Left hindlimb (tissue), 1 donor: ENCODE data around the gene CHRNA10.

Experiments
- DNase-seq: peaks from one replicate; pipeline ENCODE4 v3.0.0-alpha.2; 2018

The CHRNA10 gene

GRCh38 chr11:3671334-3672254 lies at the start of gene CHRNA10:
TSS of gene CHRNA10 (minus strand) at chr11:3671384. CDS start at chr11:3671312, 72 bp downstream.
- no peak for DNase-seq

GRCh38 chr11:3712274-3712673 lies 41.1 kb upstream of the CHRNA10 start:
- DNase-seq, result no peak

- no peak for DNase-seq
Measured at GRCh38 chr11:3710485-3711259, 39.5 kb upstream of the CHRNA10 start.

- no peak for DNase-seq
Measured at GRCh38 chr11:3709977-3710376, 38.8 kb upstream of the CHRNA10 start.

- no peak for DNase-seq
Measured at GRCh38 chr11:3707176-3707575, 36.0 kb upstream of the CHRNA10 start.

- DNase-seq, result no peak
Measured at GRCh38 chr11:3703383-3703782, 32.2 kb upstream of the CHRNA10 start.

- no peak for DNase-seq
Measured at GRCh38 chr11:3700910-3701309, 29.7 kb upstream of the CHRNA10 start.

GRCh38 chr11:3700410-3700809 lies 29.2 kb upstream of the CHRNA10 start:
- DNase-seq, result no peak

- DNase-seq, result no peak
Measured at GRCh38 chr11:3686751-3687150, 15.6 kb upstream of the CHRNA10 start.

- DNase-seq, result no peak
Measured at GRCh38 chr11:3685923-3686322, 14.7 kb upstream of the CHRNA10 start.

- DNase-seq, result no peak
Measured at GRCh38 chr11:3684819-3685172, 13.6 kb upstream of the CHRNA10 start.

- DNase-seq, result no peak
Measured at GRCh38 chr11:3684129-3684818, 13.1 kb upstream of the CHRNA10 start.

GRCh38 chr11:3683039-3683438 lies 11.9 kb upstream of the CHRNA10 start:
- no peak for DNase-seq

- no peak for DNase-seq
Measured at GRCh38 chr11:3679077-3679476, 7.9 kb upstream of the CHRNA10 start.

GRCh38 chr11:3675971-3676370 lies 4.8 kb upstream of the CHRNA10 start:
- no peak for DNase-seq

- no peak for DNase-seq
Measured at GRCh38 chr11:3674189-3674588, 3.0 kb upstream of the CHRNA10 start.

GRCh38 chr11:3669742-3670183 lies 1.4 kb downstream of the CHRNA10 start:
- DNase-seq, result no peak

- DNase-seq, result no peak
Measured at GRCh38 chr11:3669128-3669527, 2.1 kb downstream of the CHRNA10 start.

GRCh38 chr11:3667149-3668035 lies 3.8 kb downstream of the CHRNA10 start:
- DNase-seq, result no peak

- no peak for DNase-seq
Measured at GRCh38 chr11:3666023-3666530, 5.1 kb downstream of the CHRNA10 start.

- no peak for DNase-seq
Measured at GRCh38 chr11:3665336-3666022, 5.7 kb downstream of the CHRNA10 start.
